Mammary epithelial cell (primary cell): ENCODE measurements around the gene TBX5.

Experiments used
- EZH2 ChIP-seq: IDR thresholded peaks from 2 replicates; pipeline ENCODE4 v1.6.1; 2012; ENCODE audit warnings: low read length, inconsistent platforms, borderline replicate concordance
- TF ChIP-seq, protein P1 (sequence below), 2 donors: IDR thresholded peaks in 1 of 2; conservative IDR thresholded peaks in 1 of 2; 2 replicates each; pipeline ENCODE4 v1.5.1; 2011 to 2012; ENCODE audit warnings: inconsistent platforms in 2 of 2, low read length in 2 of 2, mild to moderate bottlenecking in 2 of 2, control low read depth in 1 of 2, low read depth in 1 of 2; ENCODE audit not compliant: insufficient read depth in 1 of 2; ENCODE audit errors: extremely low read depth in 1 of 2

DNA sequence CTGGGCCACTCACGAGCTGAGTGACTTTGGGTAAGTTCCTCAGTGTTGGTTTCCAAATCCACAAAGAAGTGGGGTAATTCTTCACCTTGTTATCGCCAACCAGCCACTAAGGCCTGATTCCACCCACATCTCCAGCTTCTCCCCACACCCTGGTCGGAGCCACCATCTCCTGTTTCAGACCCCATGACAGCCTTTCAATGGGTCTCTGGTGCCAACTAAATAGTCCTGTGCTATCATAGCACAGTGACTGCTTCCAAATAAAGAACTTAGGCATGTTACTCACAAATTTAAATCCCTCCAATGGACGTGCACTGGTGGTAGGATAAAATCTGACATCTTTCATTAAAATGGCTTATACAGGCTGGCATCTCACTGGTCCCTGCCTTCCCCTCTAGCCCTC, 44.0 kb downstream of the TBX5 start:
- TF ChIP-seq, protein P1, sequence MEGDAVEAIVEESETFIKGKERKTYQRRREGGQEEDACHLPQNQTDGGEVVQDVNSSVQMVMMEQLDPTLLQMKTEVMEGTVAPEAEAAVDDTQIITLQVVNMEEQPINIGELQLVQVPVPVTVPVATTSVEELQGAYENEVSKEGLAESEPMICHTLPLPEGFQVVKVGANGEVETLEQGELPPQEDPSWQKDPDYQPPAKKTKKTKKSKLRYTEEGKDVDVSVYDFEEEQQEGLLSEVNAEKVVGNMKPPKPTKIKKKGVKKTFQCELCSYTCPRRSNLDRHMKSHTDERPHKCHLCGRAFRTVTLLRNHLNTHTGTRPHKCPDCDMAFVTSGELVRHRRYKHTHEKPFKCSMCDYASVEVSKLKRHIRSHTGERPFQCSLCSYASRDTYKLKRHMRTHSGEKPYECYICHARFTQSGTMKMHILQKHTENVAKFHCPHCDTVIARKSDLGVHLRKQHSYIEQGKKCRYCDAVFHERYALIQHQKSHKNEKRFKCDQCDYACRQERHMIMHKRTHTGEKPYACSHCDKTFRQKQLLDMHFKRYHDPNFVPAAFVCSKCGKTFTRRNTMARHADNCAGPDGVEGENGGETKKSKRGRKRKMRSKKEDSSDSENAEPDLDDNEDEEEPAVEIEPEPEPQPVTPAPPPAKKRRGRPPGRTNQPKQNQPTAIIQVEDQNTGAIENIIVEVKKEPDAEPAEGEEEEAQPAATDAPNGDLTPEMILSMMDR (conservative IDR thresholded peaks at IDR 0.05 in 1 of 2, IDR thresholded peaks at IDR 0.05 in 1 of 2; ENCODE audit: extremely low read depth in 1 of 2, insufficient read depth in 1 of 2, low read depth in 1 of 2, low read length in 2 of 2) = no peak
- TF ChIP-seq EZH2 = no peak
